ENCODE results near the gene SDK1.

DNA sequence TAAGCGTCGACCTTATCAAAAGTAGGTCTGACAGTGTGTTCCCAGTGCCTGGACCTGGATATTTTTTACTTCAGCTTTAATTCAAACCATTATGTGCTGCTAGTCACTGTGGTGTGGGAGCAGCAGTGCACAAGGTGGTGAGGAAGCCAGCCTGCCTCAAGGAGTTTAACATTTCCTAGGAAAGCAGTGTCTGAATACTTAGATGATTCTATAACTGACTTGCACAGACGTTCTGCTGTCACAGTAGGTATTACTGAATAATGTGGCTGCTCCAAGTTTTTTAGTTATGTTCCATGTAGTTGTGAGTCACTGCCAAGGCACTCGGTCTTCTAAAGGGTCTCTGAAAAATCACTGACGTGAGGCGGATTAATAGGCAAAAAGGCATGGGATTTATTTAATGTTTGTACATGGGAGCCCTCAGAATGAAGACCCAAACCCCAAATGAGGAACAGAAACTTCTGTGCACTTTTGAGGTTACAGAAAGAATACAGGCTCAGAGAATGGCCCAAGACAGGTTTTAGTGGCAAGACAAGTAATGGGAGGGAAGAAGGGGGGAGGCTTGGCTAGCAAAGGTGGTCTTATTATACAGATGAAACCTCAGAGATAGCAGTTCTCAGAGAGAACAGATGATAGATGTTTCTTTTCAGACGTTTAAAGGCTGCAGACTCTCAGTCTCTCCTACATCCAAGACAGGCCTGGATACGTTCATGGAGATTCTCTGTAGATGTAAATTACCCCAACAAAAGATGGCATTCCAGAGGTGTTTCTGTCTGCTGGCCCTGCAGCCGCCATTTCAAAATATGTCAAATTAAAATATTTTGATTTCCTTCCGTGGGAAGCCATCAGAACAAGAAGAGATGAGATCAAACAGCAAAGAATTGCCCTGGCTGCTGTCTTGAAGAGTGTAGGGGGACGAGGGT, 209.3 kb downstream of the SDK1 start:
- TF ChIP-seq, protein P1, sequence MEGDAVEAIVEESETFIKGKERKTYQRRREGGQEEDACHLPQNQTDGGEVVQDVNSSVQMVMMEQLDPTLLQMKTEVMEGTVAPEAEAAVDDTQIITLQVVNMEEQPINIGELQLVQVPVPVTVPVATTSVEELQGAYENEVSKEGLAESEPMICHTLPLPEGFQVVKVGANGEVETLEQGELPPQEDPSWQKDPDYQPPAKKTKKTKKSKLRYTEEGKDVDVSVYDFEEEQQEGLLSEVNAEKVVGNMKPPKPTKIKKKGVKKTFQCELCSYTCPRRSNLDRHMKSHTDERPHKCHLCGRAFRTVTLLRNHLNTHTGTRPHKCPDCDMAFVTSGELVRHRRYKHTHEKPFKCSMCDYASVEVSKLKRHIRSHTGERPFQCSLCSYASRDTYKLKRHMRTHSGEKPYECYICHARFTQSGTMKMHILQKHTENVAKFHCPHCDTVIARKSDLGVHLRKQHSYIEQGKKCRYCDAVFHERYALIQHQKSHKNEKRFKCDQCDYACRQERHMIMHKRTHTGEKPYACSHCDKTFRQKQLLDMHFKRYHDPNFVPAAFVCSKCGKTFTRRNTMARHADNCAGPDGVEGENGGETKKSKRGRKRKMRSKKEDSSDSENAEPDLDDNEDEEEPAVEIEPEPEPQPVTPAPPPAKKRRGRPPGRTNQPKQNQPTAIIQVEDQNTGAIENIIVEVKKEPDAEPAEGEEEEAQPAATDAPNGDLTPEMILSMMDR (IDR thresholded peaks at IDR 0.05; ENCODE audit: borderline replicate concordance, extremely low read depth, low read length, poor library complexity, severe bottlenecking), result no peak
- TF ChIP-seq EZH2 (IDR thresholded peaks at IDR 0.05; ENCODE audit: borderline replicate concordance, low read depth, low read length, severe bottlenecking), result no peak
